Stimulated activated CD4-positive, alpha-beta T cell treated with anti-CD3 and anti-CD28 coated beads, Interleukin-1b, Interleukin-23, amount 100 ng/mL, for 24 hours (primary cell): ENCODE measurements around the gene MAPK8IP2.

Experiments
- DNase-seq, 4 experiments: peaks; one replicate each; pipeline ENCODE4 v3.0.0-alpha.2; 2020; ENCODE audit warnings: low read depth in 4 of 4, low spot score in 1 of 4

The MAPK8IP2 gene

DNA sequence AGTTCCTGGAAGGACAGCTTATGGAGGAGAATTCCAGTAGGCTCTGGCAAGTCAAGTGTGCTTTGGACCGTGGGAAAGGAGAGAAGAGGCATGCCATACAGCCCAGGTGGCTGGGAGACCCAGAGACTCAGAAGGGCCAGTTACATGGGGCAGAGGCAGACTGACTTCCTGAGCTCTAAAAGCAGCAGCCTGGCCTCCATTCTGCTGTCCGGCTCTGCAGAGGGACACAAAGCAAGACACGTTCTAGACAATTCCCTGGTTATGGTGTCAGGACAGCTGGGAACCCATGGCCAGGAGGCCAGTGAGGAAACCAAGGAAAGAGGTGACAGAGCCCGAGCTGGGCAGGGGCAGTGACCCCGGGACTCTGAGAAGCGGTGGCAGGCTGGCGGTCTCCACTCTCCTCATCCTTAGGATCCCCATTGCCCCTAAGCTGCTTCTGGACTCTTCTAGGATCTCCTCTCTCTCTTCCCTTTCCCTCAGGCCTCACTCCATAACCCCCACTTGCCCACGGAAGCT, 25.1 kb upstream of the MAPK8IP2 start:
- no peak for DNase-seq

DNA sequence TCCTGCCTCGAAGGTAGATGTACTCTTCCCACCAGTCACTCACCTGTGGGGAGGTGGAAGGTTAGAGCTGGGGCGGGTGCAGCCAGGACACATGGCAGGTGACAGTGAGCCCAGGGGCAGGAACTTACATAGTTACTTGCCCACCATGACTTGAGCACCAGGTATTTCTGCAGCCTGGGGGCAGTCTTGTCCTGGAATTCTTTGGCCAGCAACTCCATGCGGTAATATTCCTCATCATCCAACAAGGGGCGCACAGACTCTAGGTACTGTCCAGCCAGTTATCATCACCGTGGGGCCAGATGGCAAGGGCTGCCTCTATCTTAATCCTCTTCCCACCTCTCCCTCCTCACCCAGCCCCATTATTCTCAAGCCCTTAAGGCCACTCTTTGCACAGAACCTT, 24.5 kb upstream of the MAPK8IP2 start:
- no peak for DNase-seq

DNA sequence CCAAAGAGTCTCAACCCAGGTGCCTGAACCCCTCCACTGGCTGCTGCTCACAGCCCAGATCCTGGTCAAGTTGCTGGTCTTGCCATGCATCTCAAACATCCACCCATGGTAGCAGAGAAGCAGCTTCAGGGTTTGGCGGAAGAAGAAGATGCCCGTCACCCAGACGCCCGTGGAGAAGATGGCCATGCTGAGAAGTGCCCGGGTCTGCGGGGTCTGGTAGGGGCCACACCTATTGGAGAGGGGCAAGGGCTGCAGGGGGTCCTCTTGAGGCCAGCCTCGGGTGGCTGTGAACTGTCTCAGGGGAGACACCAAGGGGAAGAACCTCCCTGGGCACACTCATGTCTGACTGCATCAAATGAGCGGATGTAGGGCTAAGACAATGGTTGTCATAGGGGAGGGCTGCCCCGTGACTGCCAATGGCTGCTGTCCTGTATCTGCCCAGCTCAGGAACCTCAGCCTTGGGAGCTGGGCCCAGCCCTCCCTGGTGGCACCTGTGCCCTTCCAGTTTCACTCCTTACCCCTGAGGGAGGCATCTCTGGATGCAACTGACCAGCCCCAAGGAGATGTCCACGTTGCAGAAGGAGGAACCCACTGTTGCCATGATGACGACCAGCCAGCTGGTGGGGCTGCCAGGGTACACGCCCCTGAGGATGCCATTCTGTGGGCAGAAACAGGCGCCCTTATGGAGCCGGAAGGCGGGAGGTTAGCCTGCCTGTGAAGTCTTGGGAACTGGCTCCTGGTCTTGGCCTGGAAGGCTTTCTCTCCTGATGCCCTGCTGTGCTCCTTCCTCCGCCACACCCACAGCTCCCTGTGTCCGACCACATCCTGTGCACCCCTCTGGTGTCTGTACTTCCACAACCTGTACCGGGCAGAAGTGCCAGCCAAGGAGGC, 23.5 kb upstream of the MAPK8IP2 start:
- DNase-seq = no peak

DNA sequence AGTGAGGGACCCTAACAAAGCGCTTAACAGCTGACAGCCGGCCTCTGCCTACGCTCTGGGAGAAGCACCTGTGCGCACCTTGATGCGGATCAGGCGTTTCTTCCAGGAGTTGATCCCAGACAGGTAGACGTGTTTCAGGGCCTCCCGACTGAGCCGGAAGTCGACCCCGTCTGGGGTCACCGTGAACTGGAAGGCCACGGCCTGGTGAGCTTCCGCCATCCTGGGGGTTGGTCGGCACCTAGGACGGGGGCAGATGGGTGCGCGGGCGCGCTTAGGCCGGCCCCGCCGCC, 23.0 kb upstream of the MAPK8IP2 start:
- DNase-seq = no peak

DNA sequence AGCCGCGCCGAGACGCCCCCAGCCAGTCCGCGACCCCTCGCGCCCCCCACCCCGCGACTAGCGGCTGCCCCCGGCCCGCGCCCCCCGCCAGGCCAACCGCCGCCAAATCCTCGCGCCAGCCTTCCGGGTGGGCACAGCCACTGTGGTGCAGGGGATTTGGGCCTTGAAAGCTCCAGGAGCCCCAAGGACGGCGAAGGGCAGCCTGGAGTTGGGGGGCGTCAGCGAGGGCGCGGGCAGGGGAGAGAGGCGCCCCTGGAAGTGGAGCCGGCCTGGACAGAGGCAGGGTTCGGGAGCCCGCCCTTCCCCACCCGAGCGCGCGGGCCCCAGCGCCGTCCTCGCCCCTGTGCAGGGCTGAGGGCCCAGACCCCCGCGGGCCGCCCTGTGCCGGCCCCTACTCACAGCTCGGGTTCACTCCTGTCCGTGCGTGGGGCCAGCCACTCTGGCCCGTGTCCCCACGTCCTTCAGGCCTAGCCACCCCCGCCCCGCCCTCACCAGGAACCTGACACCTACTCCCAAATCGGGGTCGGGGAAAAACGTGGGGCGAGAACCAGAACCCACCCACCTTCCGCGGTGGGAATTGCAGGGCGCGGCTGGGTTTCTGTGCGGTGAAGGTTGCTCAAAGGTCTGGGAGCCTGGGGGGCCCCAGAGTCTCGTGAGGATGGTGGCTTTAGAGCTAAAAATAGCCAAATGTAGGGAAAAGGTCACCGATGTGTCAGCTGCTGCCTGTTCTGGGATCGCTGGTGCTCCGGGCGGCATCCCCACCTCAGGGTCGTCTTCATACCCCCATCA, 22.4 kb upstream of the MAPK8IP2 start, which contains the start of gene CPT1B:
Gene CPT1B, minus strand, starts transcription at position 441 of the 789 bp plus-strand sequence. CDS start 512 bp downstream, outside the sequence.
- DNase-seq = no peak

DNA sequence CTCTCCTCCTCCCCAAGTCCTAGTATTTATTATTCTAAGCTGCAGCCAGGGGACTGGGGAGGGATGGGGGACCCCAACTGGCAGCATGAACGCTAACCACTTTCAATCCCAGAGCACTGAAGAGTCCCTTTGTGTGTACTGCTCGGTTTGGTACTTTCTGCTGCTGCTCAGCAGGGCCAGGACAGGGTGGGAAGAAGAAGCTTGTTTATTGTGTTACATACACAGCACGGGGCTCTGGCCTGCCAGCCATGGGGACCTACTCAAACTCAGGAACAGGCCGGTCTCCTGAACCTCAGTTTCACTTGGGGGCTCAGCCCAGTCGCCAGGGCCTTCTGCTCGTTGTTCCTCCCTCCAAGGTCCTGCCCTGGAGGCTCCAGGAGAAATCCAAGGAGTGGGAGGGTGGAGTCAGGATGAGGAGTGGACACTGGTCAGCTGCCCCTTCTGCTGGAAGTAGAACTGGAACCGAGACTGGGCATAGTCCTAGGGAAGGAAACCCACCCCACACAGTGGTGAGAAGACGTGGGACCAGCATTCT, 21.8 kb upstream of the MAPK8IP2 start:
- no peak for DNase-seq

DNA sequence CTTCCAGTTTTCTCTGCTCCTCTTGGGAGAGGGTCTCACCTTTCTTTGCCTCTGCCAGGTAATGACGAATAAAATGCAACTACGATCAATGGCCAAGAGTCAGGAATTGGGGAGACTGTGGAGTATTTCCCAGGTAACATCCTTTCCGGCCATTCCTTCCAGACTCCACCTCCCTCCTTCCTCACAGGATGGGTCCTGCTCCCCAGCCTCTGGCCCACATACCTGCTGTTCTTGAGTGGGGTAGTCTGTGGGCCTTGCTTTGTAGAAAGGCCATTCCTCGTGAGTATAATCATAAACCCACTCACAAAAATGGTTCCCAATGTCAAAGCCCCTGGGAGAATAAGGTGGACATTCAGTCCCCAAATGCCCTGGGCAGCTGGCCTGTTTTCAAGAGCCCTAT, 20.8 kb upstream of the MAPK8IP2 start:
- no peak for DNase-seq

DNA sequence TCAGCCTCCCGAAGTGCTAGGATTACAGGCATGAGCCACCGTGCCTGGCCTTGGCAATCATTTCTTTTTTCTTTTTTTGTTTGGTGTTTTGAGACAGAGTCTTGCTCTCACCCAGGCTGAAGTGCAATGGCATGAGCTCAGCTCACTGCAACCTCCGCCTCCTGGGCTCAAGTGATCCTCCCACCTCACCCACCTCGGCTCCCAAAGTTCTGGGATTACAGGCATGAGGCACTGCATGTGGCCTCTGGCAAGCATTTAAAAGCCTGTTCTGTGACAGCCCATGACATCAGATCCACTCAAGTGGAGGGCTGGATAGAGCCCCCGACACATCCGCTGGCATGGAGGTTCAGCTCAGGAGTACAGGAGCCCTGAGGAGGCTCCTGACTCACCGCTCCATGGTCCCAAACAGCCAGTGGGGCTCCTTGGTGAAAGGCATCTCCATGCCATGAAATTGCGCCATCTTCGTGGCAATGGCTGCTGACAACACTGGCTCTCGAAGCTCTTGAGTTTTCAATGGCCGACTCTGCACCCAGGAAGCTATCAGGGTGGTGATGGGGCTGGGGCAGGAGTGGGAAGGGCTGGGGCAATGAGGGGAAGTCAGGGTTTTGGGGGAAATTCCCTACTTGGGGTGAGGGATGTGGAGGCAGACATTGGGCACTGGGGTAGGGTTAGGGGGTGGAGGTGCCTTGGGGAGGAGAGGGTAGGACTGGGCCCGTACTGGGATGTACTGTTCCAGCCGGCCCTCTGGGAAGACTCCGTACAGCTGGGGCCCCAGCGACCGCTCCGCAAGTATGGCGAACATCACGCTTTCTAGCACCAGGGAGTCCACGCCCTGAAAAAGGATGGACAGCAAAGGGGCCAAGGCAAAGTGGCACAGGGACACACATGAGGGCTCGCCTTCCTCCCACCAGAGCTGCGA, 19.3 kb upstream of the MAPK8IP2 start:
- no peak for DNase-seq

DNA sequence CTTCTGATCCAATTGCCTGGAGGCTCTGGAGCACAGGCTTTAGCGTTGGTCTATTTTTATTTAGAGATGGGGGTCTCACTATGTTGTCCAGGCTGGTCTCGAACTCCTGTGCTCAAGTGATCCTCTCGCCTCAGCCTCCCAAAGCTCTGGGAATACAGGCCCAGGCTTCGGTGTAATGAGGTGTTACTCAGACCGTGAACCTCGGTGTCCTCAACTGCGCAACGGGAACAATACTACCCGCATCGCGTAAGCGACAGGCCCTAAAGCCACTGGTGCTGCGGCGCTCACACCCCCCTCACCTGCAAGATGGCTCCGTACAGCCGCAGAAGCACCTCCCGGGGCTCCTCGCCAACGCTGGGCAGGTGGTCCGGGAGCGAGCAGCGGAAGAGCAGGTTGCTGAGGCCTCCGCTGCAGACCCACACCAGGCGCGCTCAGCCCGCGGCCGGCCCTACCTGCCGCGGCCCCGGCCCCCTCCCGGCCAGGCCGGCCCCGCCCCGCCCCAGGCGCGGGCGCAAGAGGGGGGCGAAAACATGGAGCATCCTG, 18.6 kb upstream of the MAPK8IP2 start:
- DNase-seq = peak in 1 of 4 experiments; percentile 17

DNA sequence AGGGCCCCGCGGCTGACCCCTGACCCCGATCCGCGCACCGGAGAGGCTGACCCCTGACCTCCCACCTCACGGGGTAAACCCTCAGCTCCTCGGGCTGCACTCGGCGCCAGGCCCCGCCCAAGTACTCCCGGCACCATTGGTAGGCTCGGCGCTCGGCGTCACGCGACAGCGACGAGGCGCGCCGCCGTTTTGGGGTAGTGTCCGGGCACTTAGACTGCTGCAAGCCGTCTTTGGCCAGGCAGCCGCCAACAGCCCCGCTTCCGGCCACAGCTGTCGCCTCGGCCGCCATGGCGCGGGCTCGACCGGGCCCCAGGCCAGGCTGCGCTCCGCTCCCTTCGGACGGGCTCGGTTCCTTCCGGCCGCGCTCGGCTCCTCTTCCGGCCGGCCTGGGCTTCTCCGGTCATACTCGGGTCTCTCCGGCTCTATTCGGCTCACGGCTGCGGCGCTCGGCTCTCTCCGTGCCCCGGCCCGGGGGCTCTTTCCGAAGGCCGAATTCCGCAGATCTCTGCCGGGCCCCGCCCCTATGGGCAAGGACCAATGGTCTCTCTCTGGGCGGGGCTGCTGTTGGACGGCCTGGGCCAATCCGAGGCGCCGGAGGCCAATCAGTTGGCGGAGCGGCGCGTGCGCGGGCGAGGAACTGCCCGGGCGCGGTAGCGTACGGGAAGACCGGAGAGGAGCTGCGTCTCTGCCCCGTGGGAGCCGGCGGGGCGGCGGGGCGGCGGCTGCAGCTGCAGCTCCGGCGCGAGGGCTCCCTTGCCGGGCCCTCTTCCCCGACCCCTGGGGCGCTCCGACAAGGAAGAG, 17.9 kb upstream of the MAPK8IP2 start, which contains the start of gene CHKB:
Gene CHKB, minus strand, starts transcription at position 357 of the 801 bp plus-strand sequence. Its CDS starts 68 bp downstream, at position 289.
- peak; percentile 93 to 98 (median 94) for DNase-seq

DNA sequence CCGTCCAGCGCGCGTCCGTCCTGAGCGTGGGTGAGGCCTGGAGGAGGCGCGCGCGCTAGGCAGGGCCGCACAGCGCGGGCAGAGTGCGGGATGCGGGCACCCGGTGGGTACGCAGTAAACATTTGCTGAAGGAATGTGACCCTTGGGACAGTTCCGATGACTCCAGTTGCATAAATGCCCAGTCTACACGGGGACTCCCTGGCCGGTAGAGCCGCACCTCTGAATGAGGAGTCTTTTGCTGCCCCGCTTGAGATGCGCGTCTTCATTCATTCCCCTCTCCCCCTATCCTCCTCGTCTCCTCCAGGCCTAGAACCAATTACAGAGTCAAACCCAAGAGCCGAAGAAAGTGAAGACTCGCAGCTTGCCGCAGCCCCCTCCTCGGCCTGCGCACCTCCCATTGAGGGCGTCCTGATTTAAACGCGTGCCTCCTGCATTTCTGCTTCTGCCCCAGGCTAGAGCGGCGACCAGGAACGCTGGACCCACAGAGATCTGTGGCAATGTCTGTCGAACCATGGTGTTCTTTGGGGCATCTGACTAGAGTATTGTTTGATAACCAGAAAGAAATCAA, 17.2 kb upstream of the MAPK8IP2 start:
- no peak for DNase-seq

DNA sequence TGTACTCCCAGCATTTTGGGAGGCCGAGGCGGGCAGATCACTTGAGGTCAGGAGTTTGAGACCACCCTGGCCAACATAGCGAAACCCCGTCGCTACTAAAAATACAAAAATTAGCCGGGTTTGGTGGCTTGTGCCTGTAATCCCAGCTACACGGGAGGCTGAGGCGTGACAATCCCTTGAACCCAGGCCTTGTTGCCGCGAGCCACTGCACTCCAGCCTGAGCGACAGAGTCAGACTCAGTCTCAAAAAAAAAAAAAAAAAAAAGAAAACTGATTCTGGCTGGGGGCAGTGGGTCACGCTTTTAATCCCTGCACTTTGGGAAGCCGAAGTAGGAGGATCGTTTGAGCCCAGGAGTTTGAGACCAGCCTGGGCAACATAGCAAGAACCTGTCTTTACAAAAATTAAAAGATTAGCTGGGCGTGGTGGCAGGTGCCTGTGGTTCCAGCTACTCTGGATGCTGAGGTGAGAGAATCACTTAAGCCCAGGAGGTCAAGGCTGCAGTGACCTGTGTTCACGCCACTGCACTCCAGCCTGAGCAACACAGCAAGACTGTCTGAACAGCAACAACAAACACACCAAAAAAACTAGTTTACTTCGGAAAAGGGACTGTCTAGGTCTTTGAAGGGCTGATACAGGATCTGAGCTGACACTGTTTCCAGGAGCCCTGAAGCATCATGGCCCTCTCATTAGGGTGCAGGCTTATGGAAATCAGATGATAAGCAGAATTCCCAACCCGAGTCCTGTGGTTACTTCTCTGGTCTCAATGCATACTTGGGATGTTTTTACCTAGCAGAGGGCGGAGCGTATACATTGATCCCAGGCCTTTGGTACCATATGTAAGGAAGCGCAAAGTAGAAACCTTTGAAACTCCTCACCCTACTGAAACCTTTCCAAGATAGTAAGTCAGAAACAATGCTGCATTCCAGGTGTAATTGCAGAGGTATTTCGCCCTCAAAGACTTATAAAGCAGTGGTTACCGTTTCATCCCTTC, 16.2 kb upstream of the MAPK8IP2 start:
- no peak for DNase-seq

DNA sequence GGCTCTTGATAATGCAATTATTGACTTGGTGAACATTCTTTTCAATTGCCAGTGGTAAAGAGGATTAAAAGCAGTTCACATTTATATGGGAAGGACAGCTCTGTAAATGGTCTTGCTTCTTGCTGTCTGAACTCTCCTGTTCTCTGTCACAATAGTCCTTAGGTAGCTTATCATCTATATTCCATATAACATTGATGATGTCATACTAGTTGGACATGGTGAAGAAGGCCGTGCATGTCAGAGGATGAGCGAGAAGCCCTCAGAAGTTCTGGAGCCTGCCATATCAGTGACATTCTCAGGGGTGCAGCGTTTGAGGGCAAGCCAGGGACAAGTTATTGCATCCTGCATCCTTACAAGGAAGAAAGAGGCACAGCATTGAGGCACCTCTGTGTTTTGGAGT, 15.4 kb upstream of the MAPK8IP2 start:
- DNase-seq = no peak

DNA sequence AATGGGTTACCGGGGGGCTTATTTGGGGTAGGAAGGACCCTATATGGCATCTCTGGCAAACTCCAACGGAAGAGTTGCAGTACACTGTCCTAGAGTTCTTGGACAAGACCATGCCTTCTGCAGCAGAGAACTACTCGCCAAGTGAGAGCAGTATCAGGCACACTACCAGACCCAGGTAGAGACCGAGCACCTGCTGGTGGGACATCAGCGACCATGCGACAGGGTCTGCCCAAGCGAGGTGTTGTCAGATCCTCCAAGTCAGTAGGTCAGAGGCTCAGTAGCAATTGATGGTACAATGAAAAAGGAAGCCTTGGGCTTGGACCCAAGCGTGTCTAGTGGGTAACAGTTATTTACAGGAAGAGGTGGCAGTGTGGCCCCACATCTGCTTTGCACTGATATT, 14.8 kb upstream of the MAPK8IP2 start:
- no peak for DNase-seq

DNA sequence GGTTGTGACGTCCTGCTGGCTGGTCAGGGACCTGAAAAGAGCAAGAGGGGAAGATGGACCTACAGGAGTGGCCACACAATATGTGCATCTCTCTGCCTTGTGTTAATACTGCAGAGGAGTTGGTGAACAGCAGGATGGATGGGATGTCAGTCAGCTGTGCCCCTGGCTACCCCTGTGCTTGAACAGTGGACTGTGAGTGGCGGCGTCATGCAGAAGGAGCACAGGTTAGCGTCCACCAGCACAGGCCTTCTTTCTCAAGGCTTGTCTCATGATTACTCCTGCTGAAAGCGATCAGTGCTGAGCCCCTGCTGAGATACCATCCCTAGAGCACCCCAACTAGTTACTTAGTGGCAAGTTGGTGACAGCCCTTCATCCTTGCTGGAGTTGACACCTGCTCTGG, 14.2 kb upstream of the MAPK8IP2 start:
- no peak for DNase-seq

DNA sequence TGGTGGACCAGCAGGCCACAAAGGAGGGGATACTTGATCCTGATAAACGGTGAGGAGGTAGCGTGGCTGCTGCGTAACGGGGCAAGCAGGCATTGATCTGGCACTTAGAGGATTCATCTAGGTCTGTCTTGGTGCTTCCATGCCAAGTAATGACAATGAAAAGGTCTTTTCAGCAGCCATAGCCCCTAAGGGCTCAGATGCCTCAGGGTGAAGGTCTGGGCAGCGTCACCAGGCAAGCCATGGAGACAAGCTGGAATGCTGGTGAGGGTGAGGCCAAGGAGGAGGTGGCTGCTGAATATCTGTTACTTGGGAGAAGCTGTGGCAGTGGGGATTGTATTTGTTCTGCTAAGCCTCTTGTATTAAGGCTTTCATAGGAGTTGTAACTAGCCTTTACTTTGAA, 13.2 kb upstream of the MAPK8IP2 start:
- no peak for DNase-seq

DNA sequence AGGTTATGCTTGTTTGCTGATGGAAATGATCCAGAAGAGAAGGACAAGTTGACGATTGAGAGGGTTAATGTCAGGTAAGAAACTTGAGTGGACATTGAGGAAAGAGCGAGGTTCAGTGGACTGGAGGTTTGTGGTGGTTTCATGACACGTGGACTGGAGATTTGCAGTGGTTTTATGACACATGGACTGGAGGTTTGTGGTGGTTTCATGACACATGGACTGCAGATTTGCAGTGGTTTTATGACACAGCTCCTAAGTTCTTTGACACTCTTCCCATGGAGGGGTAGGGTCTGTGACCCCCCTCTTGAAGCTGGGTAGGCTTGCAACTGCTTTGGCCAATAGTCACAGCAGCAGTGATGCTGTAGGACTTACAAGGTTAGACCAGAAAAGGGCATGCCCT, 5.4 kb upstream of the MAPK8IP2 start:
- DNase-seq = no peak

DNA sequence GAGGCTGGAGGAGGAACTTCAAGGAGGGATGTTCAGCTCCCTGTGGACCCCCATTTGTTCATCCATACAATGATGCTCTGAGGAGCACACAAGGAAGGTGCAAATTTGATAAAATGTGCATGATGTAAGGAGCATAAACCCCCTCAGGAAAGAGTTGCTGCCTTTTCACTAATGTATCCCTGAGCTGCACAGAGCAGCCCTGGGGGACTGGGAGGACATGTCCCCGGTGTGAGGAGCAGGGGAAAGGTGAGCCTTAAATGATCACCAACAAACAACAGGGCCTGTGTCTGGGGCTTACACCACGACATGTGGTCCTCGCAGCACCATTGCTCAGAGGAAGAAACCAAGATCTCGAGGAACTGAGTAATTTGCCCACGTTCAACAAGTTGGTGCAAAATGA, 3.5 kb upstream of the MAPK8IP2 start:
- no peak for DNase-seq
